HG02973 (cell line): ENCODE measurements around the gene PKP1.

Experiments used
- ATAC-seq: cut with Tn5 transposase; IDR thresholded peaks from one replicate; pipeline ENCODE4 v1.9.1; 2021; ENCODE audit warnings: moderate library complexity; ENCODE audit not compliant: unreplicated experiment

PKP1 gene

GRCh38 chr1:201260236-201260590 is 23.1 kb upstream of the PKP1 start:
- ATAC-seq = no peak

DNA sequence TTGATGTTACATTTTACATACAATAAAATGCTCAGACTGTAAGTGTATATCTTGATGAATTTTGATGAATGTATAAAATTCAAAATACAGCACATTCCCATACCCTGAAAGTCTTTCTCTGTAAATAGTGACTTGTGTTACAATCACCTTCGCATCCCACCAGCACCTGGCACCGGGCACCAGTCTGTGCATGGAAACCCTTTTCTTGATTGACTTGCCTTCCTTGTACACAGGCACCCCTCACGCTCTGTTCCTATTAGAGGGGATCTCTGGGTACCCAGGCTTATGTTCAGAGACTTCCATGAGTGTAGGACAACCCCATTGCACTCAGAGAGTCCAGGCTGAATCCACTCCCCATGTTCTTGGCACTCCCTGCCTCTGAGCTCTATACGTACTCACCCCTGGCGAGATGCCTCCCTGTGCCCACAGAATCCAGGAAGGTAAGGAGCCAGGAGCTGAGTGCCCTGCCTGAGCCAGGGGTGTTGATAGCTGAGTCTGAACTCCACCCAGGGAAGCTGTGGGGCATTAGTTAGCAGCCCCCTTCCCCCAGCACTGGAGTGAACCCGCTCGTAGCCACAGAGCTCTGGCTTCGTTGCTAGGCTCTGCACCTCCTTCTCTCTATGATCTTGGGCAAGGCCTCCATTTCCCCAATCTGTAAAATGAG is 22.5 kb upstream of the PKP1 start:
- ATAC-seq = no peak

DNA sequence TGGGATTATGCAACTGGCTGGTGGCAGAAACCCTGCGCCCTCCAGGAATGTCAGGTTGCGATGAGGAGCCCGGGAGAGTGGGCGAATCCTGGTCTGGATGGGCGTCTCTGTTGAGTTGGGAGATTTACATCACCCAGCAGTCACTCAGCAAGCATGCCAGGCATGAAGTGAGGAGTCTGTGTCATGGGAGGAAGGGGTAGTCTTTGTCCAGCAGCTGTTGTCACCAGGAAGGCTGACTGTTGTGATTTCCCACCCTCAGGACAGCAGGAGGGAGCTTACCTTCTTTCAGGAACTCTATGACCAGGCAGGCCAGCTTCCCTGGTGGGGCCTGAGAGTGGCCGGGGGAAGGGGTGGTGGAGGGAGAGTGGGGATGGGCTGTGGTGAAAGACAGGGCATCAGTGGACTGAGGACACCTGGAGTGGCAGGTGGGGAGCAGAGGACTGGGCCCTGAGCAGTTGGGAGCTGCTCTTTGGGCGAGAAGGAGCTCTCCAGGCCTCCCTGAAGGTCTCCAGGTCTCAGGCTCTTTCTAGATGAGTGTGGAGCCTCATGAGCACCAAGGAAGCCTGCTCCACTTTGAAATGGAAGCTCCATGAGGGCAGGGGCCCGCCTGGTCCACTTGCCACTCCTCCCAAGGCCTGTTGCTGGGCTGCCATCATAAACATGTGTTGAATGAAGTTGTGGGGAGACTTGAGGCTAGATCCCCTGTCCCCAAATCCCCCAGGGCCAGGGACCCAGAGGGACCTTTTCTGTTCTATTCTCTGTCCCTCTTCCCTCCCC is 21.3 kb upstream of the PKP1 start:
- ATAC-seq = no peak

GRCh38 chr1:201262963-201263608 is 20.2 kb upstream of the PKP1 start:
- no peak for ATAC-seq

DNA sequence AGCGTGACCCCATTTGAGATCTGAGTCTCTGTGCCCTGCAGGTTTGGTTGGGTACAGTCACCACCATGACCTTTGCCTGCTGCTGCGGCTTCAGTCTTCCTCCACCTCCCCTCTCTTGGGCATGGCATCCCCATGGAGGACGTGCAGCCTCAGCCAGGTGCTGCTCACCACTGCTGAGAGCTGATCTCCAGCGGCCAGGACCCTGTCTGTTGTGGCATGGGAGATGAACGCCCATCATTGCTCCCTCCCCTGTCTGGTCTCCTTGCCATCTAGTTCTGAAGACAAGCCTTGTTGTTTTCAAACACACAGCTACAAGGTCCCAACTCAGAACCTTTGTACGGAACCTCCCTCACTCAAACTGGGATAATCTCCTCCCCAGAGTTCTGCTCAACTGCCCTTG is 19.2 kb upstream of the PKP1 start:
- no peak for ATAC-seq

DNA sequence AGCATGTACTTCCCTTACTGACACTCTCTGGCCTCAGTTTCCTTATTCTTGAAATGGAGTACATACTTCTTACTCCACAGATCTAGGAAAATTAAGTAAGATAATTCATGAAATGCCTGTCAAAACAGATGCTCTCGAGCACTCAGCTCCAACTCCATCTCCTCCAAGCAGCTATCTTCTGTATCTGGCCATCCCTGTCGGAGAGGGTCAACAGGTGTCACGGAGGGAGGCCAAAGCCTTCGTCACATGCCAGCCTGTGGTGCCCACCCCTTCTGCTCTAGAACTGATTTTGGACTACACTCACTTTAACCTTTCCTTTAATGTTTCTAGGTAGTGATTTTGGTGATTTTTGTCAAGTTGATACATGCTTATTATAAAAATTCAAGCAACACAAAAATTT is 18.8 kb upstream of the PKP1 start:
- ATAC-seq = no peak

DNA sequence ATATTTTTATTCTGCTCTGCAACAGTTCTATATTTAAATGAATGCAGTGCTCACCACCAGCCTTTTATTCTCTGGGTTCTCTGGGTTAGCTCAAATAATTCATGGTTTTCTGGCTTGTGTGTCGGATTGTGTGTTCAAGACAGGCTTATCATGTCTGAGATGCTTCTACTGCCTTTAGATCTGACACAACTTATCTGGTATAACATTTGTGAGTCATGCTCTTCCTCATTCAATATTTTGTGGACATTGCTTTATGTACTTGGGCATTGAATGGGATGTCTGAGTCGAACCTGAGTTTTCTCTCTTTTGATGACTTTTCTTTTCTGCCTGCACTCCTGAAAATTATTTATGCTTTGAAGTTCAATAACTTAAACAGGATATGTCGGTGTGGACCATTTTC is 17.6 kb upstream of the PKP1 start:
- ATAC-seq = no peak

GRCh38 chr1:201266276-201266675 is 17.0 kb upstream of the PKP1 start:
- no peak for ATAC-seq

GRCh38 chr1:201266774-201267173 is 16.5 kb upstream of the PKP1 start:
- ATAC-seq = no peak

GRCh38 chr1:201267481-201268229 is 15.7 kb upstream of the PKP1 start:
- no peak for ATAC-seq

DNA sequence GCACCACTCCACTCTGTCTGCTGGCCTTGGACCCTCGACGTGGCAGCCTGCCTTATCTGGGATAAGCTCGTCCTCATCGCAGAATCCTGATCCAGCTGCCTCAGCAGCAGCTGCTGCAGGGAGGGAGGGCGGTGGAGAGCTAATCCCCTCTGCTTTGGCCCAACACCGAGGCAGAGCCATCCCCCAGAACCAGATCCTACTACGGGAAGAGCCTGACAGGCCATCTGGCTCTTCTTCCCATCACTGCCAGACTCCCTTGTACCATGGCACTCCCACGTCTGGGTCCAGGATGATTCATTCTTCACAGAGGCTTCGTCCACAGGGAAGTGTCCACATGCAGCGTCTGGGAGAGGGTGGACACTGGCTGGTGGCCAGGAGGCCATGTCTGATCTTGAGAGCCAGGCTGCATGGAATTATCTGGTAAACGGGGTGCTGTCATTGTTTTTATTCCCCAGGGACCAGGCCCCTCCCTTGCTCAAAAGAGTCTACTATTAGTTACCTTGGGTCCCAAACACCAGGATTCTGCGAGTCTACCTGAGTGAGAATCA is 14.6 kb upstream of the PKP1 start:
- no peak for ATAC-seq

GRCh38 chr1:201269281-201269680 is 14.0 kb upstream of the PKP1 start:
- no peak for ATAC-seq

DNA sequence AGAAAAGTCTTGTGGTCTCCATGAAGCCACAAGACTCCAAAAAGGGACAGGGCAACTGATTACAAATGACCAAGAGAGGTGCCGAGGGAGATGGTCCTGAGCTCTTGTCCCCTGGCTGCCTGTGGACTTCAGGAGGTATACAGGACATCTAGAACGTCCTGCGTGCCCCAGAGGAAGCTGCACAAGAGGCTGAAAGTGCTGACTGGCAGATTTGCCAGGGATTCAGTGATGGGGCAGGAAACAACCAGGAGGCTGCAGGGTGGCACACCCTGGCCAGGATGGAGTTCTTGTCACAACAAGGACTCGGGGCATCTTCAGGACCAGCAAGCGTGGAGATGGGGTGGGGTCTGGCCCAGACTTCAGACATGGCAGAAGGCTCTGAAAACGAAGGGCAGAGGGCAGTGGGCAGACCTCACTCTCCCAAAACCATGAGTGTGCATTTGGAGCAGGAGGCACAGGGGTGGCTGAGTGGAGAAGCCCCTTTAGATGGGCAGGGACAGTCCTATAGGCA is 13.4 kb upstream of the PKP1 start:
- no peak for ATAC-seq

- no peak for ATAC-seq
Observed at GRCh38 chr1:201270616-201271390, 12.5 kb upstream of the PKP1 start.

DNA sequence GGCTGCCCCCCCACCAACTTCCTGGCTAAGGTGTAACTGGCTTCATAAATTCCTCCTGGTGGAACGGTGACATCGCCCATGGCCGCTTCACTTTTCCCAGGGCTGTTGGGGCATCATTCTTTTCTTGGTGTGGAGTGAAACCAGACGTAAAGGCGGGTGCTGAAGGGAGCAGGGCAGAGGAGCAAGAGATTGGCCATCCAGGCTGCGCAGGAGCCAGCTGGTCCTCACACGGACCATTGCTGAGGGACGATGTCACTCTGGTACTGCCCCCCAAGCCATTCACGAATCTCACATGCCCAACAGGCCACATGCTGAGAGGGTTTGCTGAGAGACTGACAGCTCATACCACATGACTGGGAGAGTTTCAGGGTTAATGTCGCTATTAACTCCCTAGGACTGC is 10.5 kb upstream of the PKP1 start:
- no peak for ATAC-seq

DNA sequence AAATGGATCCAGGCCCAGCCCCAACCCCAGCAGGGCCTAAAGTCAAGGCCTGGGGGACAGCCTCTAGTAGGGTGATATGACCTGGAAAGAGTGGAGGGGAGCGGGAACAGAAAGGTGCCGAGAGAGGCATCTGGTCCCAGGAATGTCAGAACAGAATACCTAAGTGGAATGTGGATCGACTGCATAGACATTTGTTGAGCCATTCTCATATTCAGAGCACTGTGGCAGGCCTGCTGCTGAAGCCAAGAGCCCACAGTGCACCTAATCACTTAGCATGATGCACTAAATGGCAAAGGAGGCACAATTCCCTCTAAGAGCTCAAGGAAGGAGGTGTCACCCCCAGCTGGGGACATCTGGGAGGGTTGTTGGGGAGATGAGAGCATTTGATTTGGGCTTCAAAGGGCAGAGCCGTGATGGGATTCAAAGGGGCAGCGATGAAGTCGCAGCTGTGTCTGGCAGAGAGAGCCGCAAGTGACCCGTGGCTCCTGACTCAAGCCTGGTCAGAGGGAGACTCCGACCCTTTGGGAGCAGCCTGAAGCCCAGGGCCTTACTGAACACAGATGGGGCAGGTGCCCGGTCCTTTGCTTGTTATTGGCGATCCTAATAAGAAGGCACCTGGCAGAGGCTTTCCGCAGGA is 8.6 kb upstream of the PKP1 start:
- no peak for ATAC-seq

- no peak for ATAC-seq
Observed at GRCh38 chr1:201275253-201275666, 8.0 kb upstream of the PKP1 start.

GRCh38 chr1:201276891-201277290 is 6.4 kb upstream of the PKP1 start:
- ATAC-seq = no peak

- no peak for ATAC-seq
Observed at GRCh38 chr1:201277441-201277840, 5.9 kb upstream of the PKP1 start.

- ATAC-seq = no peak
Observed at GRCh38 chr1:201279313-201279712, 4.0 kb upstream of the PKP1 start.
